NCI-H187 treated with DMSO at 0.1 percent for 48 hours (cell line): ENCODE measurements around the gene MACROD2.
"Not testable (repeated sequence)": the region's sequence is repeated elsewhere in the genome, so short reads cannot be mapped to it uniquely, and the experiment has no call there.

Experiments used
- DNase-seq: peaks from one replicate; lab custom pipeline; 2025; lab: John Stamatoyannopoulos, UW

The MACROD2 gene

DNA sequence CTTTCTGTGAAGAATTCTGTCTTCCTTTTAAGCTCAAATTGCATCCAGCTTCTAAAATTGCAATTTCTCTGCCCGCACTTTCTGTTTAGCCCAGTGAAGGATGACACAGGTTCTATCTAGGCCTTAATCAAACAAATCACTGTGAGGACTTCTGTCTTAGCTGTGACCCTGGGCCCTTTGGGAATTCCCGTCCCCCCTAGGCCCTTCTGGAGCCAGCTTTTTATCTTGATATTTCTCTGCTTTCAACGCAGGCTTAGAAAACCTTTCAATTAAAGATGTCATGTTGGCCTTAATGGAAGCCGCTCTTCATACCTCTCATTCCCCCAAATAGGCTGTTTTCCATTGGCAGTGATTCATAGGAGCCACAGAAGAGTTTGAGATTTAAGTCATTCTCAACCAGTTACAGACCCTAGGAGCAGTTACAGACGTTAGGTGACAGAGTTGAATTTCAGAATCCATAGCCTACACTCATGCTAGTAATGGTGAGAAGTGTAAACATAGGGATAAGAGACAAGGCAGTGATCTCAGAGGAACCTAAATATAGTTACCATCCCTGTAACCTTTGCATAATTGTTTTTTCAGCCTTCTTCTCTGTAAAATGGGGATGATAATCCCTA lies 416.9 kb downstream of the MACROD2 start:
- DNase-seq = no peak

DNA sequence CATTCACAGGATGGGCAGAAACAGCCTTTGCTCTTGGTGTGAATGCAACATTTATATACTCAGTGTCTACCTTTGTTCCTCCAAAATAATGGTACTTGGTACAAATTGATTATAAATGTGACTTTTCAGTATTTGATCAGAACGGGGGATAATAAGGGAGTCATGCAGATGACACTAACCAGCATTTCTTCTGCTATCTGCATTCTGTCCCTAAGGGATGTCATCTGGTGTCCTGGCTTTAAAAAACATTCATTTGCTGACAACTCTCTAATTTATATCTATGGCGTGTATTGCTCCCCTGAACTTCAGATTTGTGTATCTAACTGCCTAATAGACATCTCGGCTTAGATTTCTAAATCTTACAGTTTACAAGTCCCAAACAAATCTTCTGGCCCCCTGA lies 418.5 kb downstream of the MACROD2 start:
- DNase-seq = no peak

DNA sequence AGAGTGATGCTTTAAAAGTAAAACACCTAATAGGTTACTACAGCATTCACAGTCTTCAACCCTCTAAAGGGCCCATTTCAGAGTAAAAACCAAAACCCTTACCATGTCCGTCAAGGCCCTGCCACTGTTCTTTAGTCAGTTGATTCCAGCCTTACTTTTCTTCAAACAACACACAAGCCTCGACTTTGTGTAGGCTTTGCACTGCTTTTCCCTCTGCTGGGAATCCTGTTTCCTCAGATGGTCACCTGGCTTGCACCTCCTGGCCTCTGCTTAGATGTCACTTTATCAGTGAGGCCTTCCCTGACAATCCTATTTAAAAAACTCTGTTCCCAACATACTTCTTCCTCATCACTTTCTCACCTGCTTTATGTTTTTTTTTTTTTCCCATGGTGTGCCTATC lies 419.2 kb downstream of the MACROD2 start:
- DNase-seq = no peak

DNA sequence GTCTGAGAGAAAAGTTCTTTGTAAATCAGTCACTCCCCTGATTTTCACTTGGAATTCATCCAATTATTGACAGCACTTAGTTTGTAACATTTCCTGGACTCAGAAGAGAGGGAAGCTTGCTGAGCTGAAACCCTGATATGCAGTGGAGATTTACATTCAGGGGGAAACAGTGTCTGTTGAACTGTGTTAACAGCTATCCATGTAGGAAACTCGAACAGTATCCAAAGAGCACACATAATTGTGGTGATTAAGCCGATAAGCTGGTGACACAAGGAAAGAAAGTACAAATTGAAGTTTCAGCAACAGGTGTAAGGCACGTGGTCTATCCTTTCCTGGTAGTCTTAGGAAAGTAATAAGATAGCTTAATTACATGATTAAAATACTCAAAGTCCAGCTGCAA lies 420.2 kb downstream of the MACROD2 start:
- DNase-seq = no peak

DNA sequence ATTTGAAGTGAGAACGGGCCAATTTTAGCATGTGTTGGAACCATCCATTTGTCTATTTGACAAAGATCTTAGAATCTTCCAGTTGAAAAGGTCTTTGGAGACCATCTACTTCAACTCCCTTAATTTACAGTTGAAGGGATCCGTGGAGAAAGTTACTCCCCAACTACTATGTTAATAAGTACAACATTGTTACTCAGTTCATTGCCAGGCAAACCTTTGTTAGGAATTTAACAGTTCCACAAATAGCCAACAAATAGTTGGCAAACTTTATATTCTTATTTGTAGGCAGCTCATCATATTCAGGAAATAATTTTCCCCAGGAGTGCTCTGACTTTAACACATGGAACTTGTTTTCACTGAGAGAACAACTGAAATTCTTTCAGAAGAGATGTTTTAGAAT lies 423.1 kb downstream of the MACROD2 start:
- DNase-seq = no peak

DNA sequence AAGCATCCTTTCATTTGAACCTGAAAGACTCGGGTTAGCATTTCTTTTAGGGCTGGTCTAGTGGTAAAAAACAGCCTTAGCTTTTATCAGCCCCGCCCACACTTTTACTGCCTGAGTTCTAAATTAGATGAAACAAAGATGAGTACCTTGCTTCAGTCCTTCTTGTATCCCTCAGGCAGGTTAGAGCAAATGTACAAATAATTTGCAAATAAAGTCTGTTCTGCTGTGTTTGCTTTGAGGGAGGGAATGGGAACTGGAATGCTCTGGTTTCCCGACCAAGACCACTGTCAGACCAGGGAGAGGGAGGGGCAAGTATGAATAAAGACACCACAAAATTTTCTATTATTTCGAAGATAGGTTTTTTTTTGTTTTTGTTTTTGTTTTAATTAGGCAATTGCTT lies 427.6 kb downstream of the MACROD2 start:
- DNase-seq = no peak

DNA sequence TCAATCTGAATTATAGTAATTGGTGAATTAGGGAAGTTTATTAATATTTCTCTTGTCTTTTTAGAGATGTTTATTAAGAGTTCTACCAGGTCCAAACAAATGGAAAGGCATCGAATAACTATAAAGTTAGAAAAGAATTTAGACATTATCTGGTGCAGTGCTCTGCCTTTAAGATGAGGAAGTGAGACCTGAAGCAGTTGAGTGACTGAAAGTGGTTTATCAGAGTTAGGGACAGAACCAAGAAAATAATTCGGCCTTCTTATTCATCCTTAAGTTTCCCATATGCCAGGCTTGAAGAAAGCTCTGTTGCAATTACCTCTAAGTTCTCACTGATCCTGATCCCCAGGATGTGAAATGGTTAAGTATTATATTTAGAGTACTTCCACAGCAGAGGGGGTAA lies 436.3 kb downstream of the MACROD2 start:
- DNase-seq = no peak

DNA sequence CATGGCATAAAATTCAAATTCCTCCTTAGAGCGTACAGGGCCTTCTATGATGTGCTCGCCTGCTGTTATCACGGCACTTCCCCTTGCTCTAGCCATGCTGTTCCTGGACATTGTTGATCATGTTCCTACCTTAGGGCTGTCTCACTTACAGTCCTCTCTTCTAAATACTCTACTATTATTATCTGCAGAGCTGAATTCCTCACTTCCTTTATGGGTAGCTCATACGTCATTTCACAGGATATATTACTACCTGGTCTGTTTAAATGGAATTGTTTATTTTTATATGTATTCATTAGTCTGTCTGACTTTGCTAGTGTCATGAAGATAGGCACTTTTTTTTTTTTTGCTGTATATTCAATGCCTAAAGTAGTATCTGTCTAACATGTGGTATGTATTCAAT lies 436.8 kb downstream of the MACROD2 start:
- DNase-seq = no peak

DNA sequence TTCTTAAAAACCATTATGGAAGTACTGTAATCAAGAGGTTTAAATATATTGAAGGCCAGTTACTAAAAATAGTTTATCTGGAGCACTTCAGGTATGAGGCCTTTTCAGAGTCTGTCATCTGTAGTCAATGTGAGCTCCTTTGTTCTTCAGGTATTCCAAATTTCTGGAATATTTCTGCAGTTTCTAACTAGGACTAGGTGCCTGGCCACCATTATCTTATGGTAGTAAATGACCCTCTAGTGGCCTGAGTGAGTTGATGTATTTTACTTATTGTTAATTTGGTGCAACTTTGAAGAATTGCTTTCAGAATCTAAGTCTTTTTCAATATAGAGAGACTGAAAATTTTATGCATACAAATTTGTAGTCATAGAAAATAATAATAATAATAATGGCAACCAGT lies 437.3 kb downstream of the MACROD2 start:
- no peak for DNase-seq

DNA sequence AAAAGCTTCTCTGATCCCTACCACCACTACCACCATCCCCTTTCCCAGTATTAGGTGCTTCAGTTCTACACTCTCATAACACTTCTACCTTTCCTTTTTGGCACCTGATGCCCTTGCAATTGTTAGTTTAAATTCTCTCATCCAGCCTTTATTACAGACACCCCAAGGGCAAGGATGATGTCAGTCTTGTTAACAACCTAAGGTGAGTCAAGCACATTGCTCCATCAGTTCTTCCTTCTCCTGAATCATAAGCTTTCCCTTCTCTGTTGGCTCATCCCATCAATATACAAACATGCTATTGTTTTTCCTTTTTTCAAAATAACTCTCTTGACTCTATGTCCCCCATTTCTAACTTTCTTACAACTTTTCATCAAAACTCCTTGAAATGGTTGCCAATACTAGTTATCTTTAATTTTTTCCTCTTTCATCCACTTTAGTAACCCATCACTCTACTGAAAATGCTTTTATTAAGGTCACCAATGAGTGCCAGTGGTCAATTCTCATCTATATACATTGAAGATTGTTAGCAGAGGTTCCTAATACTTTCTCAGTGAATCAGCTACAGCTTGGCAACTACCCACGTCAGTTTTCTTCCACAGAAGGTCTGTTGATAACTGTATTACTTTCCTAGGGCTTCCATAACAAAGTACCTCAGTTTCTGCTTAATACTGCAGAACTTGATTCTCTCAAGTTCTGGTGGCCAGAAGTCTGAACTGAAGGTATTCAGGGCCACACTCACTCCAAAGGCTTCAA lies 439.2 kb downstream of the MACROD2 start:
- no peak for DNase-seq

DNA sequence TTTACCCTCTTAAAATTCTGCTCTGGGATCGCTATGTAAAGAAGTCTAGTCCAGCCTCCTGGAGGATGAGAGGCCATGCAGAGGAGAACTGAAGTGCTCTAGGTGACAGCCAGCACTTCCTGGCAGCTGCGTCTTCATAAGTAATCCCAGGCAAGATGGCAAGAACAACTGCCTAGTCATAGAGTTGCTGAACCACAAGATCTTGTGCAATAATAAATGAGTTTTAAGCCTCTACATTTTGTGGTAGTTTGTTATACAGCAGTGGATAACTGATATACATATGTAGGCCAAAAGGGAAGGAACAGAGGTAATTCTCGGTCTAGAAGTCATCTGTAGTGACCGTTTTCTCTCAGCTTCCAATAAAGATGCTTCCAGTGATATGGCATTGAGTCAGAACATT lies 445.9 kb downstream of the MACROD2 start:
- no peak for DNase-seq

DNA sequence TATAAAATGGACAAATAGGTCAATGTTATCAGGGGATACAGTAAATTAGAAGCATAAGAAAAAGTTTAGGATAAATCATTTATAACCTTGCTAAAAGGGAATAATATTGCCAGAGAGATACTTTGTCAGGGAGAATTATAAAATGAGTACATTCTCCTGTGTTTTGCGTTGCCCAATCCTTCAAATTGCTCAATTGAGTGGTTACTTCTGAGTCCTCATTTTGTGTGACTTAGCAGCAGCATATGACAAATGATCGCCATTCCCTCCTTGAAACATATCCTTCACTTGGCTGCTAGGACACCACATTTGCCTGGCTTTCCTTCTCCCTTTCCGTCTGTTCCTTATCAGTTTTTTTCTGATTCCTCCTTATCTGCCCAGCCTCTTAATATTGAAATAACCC lies 448.8 kb downstream of the MACROD2 start:
- no peak for DNase-seq

DNA sequence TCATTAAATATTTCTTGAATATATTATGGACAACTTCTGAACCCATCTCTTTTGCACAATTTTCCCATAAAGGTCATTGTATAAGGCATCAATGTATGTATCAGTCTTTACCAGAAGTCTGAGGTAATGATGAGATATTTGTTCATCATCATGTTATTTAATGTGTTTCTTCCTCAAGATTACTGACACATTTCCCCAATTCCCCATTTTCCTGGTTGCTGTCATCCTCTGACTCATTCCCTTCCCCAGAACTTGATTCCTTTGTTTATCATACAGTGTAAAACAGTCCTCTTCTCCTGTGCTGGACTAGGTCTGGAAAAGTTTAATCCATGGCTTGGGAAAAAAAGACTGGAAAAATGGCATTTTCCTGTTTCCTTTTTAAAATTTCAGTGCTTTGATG lies 450.0 kb downstream of the MACROD2 start:
- DNase-seq = no peak

DNA sequence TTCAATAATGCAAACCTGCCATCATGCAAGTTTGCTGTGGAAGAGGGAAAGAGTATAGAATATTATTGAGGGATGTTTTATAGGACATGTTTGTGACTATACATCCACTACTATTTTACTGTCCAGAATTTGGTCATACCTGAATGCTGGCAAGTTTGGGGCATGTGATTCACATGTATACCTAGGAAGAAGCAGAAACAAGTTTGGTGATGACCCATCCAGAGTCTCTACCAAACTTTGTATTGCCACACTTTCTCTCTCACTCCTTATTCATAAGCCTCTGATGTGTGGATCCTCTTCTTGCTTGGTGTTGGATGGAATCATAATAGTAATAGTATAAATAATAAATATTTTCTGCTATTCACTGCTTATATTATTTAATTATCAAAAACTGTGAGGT lies 450.6 kb downstream of the MACROD2 start:
- DNase-seq = no peak

DNA sequence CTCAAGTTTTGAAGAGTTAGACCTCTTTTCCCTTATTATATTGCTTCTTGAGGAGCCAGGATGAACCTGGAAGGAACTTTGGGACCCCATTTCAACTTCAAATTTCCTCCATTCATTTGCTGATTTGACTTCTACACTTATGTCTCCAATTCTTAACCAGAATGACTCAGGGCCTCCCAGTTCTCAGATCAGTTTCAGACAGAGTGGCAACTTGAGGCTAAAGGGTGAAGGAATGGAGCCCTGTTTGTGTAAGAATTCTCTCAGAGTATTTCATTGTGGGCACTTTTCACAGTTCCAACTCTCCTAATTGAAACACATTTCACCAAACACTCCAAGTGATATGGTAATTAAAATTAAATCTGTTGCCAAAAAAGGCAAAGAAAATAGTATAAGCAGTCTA lies 451.1 kb downstream of the MACROD2 start:
- no peak for DNase-seq

DNA sequence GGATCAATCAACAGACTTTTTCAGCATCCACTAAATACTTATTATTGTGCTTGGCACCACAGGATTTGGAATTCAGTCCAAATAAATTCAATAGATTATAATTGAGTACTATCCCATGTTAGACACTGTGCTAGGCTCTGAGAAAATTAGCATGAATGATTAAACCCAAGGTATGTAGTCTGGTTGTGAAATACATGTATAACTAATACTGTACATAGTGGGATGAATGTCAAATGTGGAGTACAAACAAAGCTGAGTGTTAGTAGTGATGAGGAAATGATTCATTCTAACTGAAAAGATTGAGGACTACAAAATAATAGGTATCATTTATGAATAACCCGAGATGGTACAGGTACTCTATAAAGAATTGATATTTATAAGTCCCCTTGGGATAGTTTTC lies 454.0 kb downstream of the MACROD2 start:
- no peak for DNase-seq

DNA sequence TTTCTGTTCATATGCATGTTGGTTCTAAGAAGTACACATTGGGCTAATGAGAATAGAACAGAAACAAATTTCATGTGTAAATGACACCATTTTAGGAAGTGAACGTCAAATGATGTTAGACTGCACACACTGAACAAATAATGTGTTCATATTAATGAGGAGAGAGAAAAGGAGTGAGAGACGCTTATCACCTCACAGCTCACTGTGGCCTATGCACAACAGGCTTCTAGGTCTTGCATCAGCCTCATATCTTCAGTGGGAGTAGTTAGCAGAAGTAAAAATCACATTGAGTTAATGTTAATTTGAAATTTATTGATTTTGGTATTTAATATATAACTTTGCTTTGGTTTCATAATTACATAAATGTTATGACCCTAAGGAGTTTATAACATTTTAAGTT lies 454.9 kb downstream of the MACROD2 start:
- DNase-seq = no peak

DNA sequence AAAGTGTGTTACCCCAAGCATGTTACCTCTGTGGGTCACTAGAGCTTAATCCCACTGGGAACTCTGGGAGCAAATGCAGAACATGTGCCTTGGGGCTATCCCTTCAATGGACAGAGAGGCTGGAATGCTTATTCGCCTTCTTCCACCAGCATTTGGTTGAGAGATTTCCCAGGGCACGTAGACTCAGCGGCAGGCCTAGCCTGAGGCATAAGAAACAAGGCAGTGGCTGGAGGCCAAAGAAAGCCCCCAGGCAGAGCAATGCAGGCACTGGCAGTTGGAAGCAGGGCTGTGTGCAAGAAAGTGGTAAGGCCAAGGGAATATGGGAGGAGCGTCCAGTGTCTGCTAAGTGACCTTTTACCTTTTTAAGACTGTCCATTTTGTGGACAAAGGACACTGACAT lies 456.1 kb downstream of the MACROD2 start:
- no peak for DNase-seq

DNA sequence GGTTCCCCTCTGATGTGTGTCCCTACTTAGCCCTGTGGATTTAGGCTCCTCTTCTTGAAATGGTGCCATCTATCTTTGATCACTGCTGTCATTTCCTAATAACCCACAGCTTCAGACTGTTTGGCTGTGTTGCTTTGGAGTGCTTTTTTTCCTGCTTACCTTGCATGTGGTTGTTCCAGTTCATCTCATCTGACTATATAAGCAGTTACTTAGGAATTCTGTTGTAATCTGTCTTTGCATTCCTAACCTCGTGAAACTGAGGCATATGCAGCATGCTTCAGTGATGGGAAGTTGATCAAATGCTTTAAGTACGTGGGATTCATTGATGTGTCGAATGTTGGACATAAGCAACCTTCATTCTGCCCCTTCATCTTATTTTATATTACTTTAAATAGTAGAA lies 457.9 kb downstream of the MACROD2 start:
- DNase-seq = no peak

DNA sequence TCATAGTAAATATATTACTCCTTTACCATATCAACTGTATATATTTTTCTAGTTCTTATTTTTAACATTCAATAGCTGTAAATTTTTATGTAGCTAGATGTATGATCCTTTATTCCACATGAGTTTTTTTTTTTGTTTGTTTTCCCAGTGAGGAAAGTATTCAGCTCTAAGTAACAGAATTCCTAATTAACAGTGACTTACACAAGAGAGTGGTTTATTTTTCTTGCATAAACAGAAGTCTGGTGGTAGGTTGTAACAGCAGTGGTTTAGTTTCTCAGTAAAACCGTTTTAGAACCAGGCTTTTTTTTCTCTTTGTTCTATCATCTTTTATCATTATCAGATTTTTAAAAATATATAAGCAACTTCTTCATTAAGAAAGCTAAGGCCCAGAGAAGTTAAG lies 459.0 kb downstream of the MACROD2 start:
- no peak for DNase-seq

DNA sequence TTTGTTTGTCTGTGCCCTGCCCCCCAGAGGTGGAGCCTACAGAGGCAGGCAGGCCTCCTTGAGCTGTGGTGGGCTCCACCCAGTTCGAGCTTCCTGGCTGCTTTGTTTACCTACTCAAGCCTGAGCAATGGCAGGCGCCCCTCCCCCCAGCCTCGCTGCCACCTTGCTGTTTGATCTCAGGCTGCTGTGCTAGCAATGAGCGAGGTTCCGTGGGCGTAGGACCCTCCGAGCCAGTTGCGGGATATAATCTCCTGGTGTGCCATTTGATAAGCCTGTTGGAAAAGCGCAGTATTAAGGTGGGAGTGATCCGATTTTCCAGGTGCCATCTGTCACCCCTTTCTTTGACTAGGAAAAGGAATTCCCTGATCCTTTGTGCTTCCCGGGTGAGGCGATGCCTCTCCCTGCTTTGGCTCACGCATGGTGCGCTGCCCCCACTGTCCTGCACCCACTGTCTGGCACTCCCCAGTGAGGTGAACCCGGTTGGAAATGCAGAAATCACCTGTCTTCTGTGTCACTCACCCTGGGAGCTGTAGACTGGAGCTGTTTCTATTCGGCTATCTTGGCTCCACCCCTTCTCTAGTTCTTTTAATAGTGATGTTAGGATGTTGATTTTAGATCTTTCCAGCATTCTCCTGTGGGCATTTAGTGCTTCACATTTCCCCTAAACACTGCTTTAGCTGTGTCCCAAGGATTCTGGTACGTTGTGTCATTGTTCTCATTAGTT lies 471.9 kb downstream of the MACROD2 start:
- not testable (repeated sequence) for DNase-seq

DNA sequence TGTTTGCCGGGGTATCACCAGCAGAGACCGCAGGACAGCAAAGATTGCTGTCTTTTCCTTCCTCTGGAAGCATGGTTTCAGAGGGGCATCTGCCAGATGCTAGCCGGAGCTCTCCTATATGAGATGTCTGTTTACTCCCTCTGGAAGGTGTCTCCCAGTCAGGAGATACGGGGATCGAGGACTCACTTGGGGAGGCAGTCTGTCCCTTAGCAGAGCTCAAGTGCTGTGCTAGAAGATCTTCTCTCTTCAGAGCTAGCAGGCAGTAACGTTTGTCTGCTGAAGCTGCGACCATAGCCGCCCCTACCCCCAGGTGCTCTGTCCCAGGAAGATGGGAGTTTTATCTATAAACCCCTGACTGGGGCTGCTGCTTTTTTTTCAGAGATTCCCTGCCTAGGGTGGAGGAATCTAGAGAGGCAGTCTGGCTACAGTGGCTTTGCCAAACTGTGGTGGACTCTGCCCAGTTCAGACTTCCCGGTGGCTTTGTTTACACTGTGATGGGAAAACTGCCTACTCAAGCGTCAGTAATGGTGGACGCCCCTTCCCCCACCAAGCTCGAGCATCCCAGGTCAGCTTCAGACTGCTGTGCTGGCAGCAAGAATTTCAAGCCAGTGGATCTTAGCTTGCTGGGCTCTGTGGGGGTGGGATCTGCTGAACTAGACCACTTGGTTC lies 475.0 kb downstream of the MACROD2 start:
- no peak for DNase-seq
